Spinal cord (tissue), 10 donors: ENCODE measurements around the gene OVCH2. TPM values are rescaled to one million over a fixed set of nuclear protein-coding genes. Genes with fewer than 3 reads are reported as not detected.
A peak's percentile ranks its signal among the peaks of the same experiment; 100 is the strongest.
"Not testable (repeated sequence)": the region's sequence is repeated elsewhere in the genome, so short reads cannot be mapped to it uniquely, and the experiment has no call there.

ENCODE experiments used
- DNase-seq, 6 donors: peaks; one replicate each; pipeline versions ENCODE4 v3.0.0 to v3.0.0-alpha.2; 2013 to 2015; ENCODE audit warnings: low spot score in 6 of 6, low read depth in 4 of 6
- H3K27ac ChIP-seq: one replicate; pipeline ENCODE4 v1.5.1; 2013; ENCODE audit warnings: low read depth, low read length, control low read depth
- H3K27me3 ChIP-seq: one replicate; pipeline ENCODE4 v1.6.1; 2013; ENCODE audit warnings: low read length; ENCODE audit not compliant: control insufficient read depth, insufficient read depth
- H3K36me3 ChIP-seq: one replicate; pipeline ENCODE4 v1.6.1; 2013; ENCODE audit warnings: low read length; ENCODE audit not compliant: control insufficient read depth, insufficient read depth
- H3K4me1 ChIP-seq: one replicate; pipeline ENCODE4 v1.6.1; 2013; ENCODE audit warnings: low read length; ENCODE audit not compliant: control insufficient read depth, insufficient read depth
- H3K4me3 ChIP-seq: one replicate; pipeline ENCODE4 v1.5.1; 2013; ENCODE audit warnings: low read depth, low read length, control low read depth
- H3K9me3 ChIP-seq: one replicate; pipeline ENCODE4 v1.6.1; 2013; ENCODE audit warnings: low read length; ENCODE audit not compliant: control insufficient read depth, insufficient read depth
- WGBS: methylation state at CpG from one replicate; pipeline ENCODE4 v1.1.5; 2013; ENCODE audit warnings: missing lambda C conversion rate; ENCODE audit not compliant: insufficient coverage; 5-methylcytosine and 5-hydroxymethylcytosine counted together
- long read RNA-seq, 4 donors: transcript quantifications; one replicate each; lab custom pipeline, GENCODE V29; 2026
- polyA plus RNA-seq, 2 donors: library from polyadenylated mRNA; unstranded; fragments of 120-200 nt; gene quantifications; one replicate each; pipeline ENCODE4 v1.2.1, GENCODE V29; 2013; ENCODE audit not compliant: insufficient read length in 2 of 2
- total RNA-seq, 2 donors: library from RNA; depleted of rRNA in 1 of 2; stranded (reverse); fragments of 120-200 nt in 1 of 2; fragments of >200 nt in 1 of 2; gene quantifications; one replicate each; pipeline versions ENCODE4 v1.2.3 to v1.2.4, GENCODE V29; 2013 to 2014
- donor health status: healthy.

OVCH2 gene, protein sequence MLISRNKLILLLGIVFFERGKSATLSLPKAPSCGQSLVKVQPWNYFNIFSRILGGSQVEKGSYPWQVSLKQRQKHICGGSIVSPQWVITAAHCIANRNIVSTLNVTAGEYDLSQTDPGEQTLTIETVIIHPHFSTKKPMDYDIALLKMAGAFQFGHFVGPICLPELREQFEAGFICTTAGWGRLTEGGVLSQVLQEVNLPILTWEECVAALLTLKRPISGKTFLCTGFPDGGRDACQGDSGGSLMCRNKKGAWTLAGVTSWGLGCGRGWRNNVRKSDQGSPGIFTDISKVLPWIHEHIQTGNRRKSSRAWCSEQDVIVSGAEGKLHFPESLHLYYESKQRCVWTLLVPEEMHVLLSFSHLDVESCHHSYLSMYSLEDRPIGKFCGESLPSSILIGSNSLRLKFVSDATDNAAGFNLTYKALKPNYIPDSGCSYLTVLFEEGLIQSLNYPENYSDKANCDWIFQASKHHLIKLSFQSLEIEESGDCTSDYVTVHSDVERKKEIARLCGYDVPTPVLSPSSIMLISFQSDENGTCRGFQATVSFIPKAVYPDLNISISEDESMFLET
- total RNA-seq (not detected), polyA plus RNA-seq (under 1 TPM in 1 of 2 donors, not detected in 1; 0.08 TPM)
- long read RNA-seq, donor 1: 0 reads
- long read RNA-seq, donor 2: 0 reads
- long read RNA-seq, donor 3: 0 reads
- long read RNA-seq, donor 4: 0 reads

GRCh38 chr11:7706377-7706776 lies at the start of gene OVCH2:
Gene OVCH2, minus strand, starts transcription at chr11:7706477. Its CDS starts 83 bp downstream, at chr11:7706394.
- H3K27me3 ChIP-seq: no peaks in the 10 kb centered on the region
- no peak for DNase-seq
- no peaks in the 10 kb centered on the region for H3K36me3 ChIP-seq
- H3K4me3 ChIP-seq: no peak within 1 kb of the TSS
- H3K9me3 ChIP-seq: no peaks in the 10 kb centered on the region
- no CpG with 5 or more reads among the region's 2 CpGs for WGBS
- no peak within 1 kb of the TSS for H3K27ac ChIP-seq
- no peaks in the 10 kb centered on the region for H3K4me1 ChIP-seq

DNA sequence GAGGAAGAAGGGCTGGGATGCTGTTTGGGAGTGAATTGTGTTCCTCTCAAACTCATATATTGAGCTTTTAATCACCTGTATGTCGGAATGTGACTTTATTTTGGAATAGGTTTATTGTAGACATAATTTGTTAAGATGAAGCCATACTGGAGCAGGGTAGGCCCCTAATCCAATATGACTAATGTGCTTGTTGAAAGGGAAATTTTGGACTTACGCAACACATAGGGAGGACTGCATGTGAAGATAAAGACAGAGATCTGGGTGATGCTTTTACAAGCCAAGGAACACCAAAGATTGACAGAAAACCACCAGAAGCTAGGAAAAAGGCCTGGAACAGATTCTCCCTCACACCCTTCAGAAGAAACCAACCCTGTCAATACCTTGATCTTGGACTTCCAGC lies 43.2 kb upstream of the OVCH2 start:
- Histone ChIP-seq H3K36me3 (no peaks in the 10 kb centered on the region), H3K27ac (no peak overlapping the region), H3K4me3 (no peak overlapping the region), H3K27me3 (no peaks in the 10 kb centered on the region), H3K4me1 (no peaks in the 10 kb centered on the region), H3K9me3 (no peaks in the 10 kb centered on the region)
- no peak for DNase-seq
- 100% methylated on average over 1 of the region's 2 CpGs for WGBS

DNA sequence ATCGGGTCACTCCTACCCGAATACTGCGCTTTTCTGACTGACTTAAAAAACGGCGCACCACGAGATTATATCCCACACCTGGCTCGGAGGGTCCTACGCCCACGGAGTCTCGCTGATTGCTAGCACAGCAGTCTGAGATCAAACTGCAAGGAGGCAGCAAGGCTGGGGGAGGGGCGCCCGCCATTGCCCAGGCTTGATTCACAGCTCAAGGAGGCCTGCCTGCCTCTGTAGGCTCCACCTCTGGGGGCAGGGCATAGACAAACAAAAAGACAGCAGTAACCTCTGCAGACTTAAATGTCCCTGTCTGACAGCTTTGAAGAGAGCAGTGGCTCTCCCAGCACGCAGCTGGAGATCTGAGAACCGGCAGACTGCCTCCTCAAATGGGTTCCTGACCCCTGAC lies 28.5 kb upstream of the OVCH2 start:
- not testable (repeated sequence) for H3K27me3 ChIP-seq, DNase-seq, H3K4me1 ChIP-seq, H3K36me3 ChIP-seq, H3K4me3 ChIP-seq, H3K9me3 ChIP-seq, H3K27ac ChIP-seq
- 89% methylated on average over 8 of the region's 14 CpGs for WGBS

GRCh38 chr11:7714786-7715185 lies 8.5 kb upstream of the OVCH2 start:
- DNase-seq: no peak
- no peak overlapping the region for H3K27ac ChIP-seq
- no peaks in the 10 kb centered on the region for H3K9me3 ChIP-seq
- no peaks in the 10 kb centered on the region for H3K36me3 ChIP-seq
- no peak overlapping the region for H3K4me3 ChIP-seq
- no peaks in the 10 kb centered on the region for H3K4me1 ChIP-seq
- H3K27me3 ChIP-seq: no peaks in the 10 kb centered on the region
- no CpG with 5 or more reads among the region's 3 CpGs for WGBS

DNA sequence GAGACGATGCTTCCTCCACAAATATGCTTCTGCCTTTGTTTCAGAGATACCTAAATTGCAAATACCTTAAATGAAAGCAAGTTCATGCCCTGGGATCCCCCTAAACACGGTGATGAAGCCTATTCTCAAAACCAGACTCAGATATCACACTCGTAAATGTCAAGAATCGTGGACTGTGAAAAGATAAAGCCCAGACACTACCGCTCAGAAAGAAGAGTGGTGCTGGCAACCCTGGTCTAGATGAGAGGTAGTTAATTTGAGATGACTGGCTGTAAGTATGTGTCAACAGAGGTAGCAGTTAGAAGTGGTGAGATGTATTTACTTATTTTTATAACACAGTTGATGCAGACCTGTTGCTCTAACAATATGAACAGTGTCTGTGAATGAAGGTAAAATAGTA lies 2.5 kb downstream of the OVCH2 start:
- no peaks in the 10 kb centered on the region for H3K4me1 ChIP-seq
- no peak overlapping the region for H3K27ac ChIP-seq
- WGBS: 85% methylated on average over 5 of the region's 5 CpGs
- DNase-seq: no peak
- H3K9me3 ChIP-seq: no peaks in the 10 kb centered on the region
- H3K4me3 ChIP-seq: no peak overlapping the region
- no peaks in the 10 kb centered on the region for H3K36me3 ChIP-seq
- H3K27me3 ChIP-seq: no peaks in the 10 kb centered on the region

- DNase-seq: no peak
- WGBS: 89% methylated on average over 1 of the region's 5 CpGs
- Histone ChIP-seq H3K9me3 (no peaks in the 10 kb centered on the region), H3K4me3 (no peak overlapping the region), H3K27me3 (peaks cover 8% of the 10 kb centered on the region), H3K4me1 (peaks cover 2% of the 10 kb centered on the region), H3K27ac (no peak overlapping the region), H3K36me3 (no peaks in the 10 kb centered on the region)
These were observed 9.9 kb downstream of the OVCH2 start for GRCh38 chr11:7696424-7696823.

DNA sequence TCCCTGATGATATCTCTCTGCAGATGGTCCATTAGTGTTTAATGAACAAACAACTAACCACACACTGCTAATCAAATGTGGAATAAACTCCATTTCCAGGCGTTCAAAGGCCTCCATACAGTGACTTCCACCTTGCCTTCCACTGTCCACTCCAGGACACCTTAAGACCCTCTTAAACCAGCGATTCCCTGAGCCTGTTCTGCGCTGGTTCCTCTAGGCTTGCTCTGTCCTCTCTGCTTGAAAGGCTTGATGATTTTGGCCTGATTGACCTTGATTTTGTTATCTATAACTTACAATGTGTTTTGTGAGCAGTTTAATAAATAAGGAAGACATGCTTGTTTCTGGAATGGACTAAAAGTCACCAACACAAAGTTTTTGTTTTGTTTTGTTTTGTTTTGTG lies 12.0 kb downstream of the OVCH2 start:
- Histone ChIP-seq H3K9me3 (no peaks in the 10 kb centered on the region), H3K4me1 (peaks cover 2% of the 10 kb centered on the region), H3K4me3 (no peak overlapping the region), H3K36me3 (no peaks in the 10 kb centered on the region), H3K27me3 (peaks cover 8% of the 10 kb centered on the region), H3K27ac (no peak overlapping the region)
- 42% methylated on average over 1 of the region's 3 CpGs for WGBS
- peak in 1 of 6 donors; percentile 4 for DNase-seq

DNA sequence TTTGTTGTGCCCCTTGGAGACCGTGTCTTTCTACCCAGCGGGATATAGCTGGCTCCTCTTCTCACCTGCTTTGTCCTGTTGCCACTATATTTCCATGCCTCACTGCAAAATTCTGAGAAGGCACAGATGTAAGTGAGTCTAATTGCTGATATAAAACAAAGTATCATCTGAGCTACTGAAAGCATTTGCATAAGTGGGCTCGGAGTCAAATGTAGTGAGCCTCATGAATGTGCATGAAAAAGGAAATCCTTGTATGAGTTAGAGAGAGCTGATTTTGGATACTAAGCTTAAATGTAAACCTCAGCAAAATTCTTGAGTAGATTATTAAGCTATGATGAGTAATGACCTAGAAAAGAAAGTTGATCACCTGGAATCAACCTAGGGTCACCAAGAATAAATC lies 13.9 kb downstream of the OVCH2 start:
- Histone ChIP-seq H3K27ac (no peak overlapping the region), H3K9me3 (no peaks in the 10 kb centered on the region), H3K4me1 (peaks cover 2% of the 10 kb centered on the region), H3K4me3 (no peak overlapping the region), H3K36me3 (no peaks in the 10 kb centered on the region), H3K27me3 (peaks cover 8% of the 10 kb centered on the region)
- WGBS: 100% methylated on average over 1 of the region's 3 CpGs
- peak in 1 of 6 donors; percentile 47 for DNase-seq

- Histone ChIP-seq H3K27ac (no peak overlapping the region), H3K4me3 (no peak overlapping the region), H3K27me3 (peaks cover 8% of the 10 kb centered on the region), H3K9me3 (no peaks in the 10 kb centered on the region), H3K36me3 (no peaks in the 10 kb centered on the region), H3K4me1 (peaks cover 2% of the 10 kb centered on the region)
- no peak for DNase-seq
- 75% methylated on average over 2 of the region's 6 CpGs for WGBS
These were observed 14.4 kb downstream of the OVCH2 start for GRCh38 chr11:7691759-7692350.
